Brain pericyte (primary cell): Measurements from ENCODE around the gene SLC51A.
"Not testable (repeated sequence)": the region's sequence is repeated elsewhere in the genome, so short reads cannot be mapped to it uniquely, and the experiment has no call there.

Source experiments
- DNase-seq: peaks from one replicate; pipeline ENCODE4 v3.0.0-alpha.2; 2012; ENCODE audit warnings: low read depth, low spot score

Gene SLC51A

GRCh38 chr3:196216089-196216564, at the start of gene SLC51A:
TSS of gene SLC51A (plus strand) at chr3:196216534. CDS start at chr3:196216713, 179 bp downstream.
- no peak for DNase-seq

DNA sequence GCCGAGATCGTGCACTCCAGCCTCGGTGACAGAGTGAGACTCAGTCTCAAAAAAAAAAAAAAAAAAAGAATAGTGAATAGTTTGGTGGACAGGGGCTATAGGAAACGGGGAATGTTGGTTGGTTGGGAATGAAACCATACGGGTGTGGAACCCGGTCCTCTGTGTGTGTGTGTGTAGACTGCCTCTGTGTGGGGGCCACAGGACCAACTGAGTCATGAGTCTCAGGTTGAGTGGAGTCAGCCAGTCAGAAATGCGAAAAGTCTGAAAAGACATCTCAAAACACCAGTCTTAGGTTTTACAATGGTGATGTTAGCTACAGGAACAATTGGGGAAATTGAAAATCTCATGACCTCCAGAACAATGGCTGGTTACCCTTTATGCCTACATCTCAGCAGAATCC, 49.6 kb upstream of the SLC51A start:
- DNase-seq: no peak

- DNase-seq: no peak
Observed at GRCh38 chr3:196168808-196169391, 47.4 kb upstream of the SLC51A start.

GRCh38 chr3:196169836-196170240, 46.5 kb upstream of the SLC51A start:
- no peak for DNase-seq

GRCh38 chr3:196170296-196170695, 46.0 kb upstream of the SLC51A start:
- DNase-seq: not testable (repeated sequence)

DNA sequence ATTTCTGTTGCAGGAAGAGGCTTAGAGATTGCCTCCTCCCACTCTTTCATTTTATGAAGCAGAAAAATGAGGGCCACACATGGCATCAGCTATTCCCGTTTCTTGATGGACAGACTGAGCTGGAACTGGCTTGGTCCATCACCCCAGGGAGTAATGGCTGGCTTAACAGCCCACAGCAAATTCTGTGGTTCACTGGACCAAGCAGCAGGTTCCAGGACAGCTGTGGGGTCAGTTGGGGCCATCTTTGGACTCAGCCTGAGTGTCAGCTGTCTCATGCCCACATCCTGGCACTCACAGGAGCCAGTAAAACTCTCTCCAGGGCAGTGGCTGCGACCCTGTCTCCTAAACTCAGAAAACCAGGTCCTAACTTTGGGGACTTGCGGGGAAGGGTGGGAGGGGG, 41.7 kb upstream of the SLC51A start:
- no peak for DNase-seq

- no peak for DNase-seq
Observed at GRCh38 chr3:196175116-196175625, 41.2 kb upstream of the SLC51A start.

GRCh38 chr3:196175722-196176121, 40.6 kb upstream of the SLC51A start:
- no peak for DNase-seq

GRCh38 chr3:196177567-196177966, 38.8 kb upstream of the SLC51A start:
- no peak for DNase-seq

- DNase-seq: no peak
Observed at GRCh38 chr3:196177967-196178366, 38.4 kb upstream of the SLC51A start.

DNA sequence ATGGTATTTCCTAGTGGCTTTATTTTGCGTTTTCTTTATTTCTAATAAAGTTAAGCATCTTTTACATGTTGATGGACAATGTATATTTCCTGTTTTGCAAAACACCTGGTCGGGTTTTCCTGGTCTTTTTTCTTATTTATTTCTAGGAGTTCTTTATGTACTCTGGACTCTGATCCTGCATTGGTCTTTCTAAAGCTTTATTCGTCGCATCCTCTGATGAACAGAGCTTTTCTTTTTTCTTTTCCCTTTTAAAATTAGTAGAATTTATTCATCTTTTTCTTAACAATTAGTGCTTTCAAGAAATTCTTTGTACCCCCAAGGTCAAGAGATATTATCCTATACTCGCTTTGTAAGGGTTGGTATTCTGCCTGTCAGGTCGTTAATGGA, 37.3 kb upstream of the SLC51A start:
- DNase-seq: no peak

DNA sequence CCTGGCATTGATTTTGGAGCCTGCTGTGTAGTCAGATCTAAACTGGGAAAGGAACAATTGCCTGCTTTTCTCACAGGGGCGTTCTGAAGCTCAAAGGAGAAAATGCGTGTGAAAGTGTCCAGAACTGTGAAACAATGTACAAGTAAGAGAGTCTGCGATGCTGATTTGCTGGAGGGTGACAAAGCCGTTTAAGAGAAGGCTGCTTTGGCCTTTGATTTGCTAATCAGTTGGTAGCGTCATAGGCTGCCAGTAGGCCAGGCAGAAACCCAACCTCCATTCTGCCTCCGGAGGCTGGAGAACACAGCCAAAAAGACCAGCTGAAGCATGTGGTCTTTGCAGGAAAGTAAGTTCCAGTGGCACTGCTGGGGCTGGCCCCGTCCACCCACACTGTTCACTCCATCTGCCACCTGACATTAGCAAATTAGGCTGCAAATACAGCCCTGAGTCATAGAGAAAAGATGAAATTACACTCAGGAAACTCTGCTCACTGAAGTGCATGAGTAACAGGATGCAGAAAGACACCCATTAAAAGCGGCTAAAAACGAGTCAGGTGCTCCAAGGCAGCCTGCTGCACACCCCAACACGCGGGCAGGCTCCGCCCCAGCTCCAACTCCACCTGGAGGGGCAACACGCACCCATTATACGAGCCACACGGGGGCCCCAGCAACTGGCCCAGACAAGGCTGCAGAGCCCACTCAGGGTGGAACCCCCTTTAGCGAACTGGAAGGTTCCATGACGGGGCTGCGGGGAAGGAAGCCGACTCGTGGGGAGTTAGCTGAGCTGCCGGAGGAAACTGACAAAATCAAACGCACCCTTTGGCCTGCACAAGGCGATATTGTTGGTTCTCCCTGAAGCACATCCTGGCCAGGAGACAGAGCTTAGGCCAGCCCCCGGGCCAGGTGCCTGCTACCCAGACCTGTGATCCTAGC, 36.7 kb upstream of the SLC51A start:
- DNase-seq: no peak

- DNase-seq: no peak
Observed at GRCh38 chr3:196180346-196180745, 36.0 kb upstream of the SLC51A start.

DNA sequence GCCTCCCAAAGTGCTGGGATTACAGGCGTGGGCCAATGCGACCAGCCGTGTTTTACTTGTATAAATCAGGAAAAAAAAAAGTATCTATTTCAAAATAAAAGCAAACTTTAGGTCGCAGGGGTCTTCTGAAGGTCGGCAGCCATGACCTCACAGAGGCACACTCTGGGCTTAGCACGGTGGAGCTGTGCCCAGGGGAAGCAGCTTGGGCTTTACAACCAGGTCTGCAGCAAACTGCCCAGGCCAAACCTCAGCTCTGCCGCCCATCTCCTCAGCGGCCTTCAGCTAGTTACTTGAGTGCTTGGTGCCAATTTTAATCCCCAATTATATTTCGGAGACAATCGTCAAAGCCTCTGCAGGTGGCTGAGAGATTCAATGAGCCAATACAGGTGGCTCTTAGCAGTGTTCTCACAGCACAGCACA, 35.2 kb upstream of the SLC51A start:
- DNase-seq: no peak

DNA sequence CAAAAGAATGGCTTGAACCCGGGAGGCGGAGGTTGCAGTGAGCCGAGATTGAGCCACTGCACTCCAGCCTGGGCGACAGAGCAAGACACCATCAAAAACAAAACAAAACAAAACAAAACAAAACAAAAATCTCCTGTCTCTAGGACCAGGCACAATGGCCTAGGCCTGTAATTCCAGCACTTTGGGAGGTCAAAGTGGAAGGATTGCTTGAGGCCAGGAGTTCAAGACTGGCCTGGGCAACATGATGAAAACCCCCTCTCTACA, 32.2 kb upstream of the SLC51A start:
- DNase-seq: not testable (repeated sequence)

DNA sequence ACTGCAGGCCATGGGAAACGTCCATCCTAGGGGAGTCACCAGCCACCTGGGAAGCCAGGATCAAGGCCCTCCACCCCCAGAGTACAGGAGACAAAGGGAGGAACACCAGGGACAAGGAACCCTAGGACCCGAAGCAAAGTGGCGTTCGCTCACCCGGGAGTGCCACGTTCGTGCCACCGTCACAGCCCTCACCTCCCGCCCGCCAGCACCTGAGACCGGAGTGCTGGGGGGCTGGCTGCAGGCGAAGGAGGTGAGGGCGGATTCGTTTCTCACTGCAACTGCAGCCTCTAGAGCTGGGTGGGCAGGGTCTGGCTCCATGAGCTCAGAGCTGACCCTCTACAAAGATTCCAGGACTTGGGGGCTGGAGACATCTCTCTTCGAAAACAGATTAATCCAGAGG, 31.5 kb upstream of the SLC51A start:
- DNase-seq: no peak

DNA sequence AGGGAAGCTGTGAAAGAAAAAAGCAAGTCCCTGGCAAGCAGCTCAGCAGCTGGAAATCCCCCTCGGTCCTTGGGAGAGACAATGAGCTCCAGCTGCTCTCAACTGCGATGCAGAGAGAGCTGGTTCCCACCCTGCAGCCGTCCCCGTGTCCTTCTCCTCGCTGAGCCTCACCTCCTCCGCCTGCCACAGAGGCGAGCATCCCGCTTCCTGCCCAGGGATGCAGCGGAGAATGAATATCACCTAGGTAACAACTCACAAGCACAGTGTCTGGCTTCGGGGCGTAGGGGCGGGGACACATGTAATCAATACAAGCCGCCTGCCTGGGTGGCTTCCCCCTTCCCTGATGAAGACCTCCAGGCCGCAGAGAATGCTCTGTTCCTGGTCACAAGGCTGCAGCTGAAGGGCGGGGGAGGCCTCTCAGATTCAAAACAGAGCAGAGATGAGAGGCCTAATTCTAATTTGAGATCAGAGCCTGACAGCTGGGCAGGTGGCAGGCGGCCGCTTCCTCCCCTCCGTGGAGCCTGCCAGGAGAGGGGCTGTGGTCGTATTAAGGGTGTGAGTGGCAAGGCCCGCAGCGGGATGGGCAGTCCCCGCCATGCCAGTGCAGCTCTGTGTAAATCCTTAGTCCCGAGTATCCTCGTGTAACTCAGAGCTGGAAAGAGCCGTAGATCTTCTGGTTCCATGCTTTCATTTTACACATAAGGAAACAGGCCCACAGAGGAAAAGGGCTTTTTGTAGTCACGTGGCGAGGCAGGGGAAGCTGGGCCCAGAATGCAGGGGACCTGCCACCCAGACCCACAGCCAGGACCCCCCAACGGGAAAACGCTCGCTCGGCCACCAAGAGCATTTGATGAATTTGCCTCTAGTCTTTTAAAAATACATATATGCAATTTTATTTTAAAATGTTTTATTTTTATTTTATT, 29.4 kb upstream of the SLC51A start:
- no peak for DNase-seq

- no peak for DNase-seq
Observed at GRCh38 chr3:196189566-196190347, 26.6 kb upstream of the SLC51A start.

GRCh38 chr3:196192036-196192523, 24.3 kb upstream of the SLC51A start:
- no peak for DNase-seq

DNA sequence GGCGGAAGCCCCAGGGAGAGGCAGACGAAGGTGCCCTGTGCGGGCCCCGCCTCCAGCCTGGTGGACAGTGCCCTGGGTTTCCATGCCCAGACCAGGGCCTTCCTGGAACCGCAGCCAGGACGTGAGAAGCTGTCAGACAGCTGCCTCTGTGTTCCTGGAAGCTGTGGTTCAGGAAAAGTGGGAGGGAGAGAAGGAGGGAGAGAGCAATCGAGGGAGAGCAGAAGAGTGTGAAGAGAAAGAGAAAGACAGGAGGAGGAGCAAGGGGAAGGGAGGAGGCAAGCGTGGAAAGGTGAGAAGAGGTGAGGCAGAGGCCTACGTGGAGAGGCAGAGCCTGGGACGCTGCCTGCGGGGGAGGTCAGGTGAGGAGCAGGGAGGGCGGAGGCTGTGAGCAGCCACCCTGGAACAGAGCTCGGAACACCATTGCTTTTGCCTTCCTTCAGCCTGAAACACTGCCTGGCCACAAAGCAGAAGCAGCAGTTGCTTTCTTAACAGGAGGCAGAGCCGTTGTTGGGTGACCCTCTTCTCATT, 23.7 kb upstream of the SLC51A start:
- DNase-seq: no peak
